Measurements from ENCODE around the gene SLMAP.
A peak's percentile ranks its signal among the peaks of the same experiment; 100 is the strongest.

Gene SLMAP

DNA sequence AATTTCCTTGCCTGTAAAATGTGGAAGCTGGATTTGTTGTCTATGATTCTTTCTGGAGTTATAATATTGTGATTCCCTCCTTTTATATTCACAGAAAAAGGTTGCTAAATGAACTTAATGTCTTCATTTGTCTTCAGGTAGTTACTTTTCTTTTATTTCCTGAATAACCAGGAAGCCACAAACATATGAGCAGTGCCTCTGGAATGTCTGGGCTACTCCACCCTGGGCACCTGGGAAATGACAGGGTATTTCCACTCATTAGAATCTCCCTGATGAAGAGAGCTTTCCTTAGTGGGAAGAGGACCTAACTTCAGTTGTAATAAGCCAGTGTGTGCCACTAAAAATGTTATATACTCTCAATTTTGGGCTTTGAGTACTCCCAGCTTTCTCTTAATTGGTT, 3.8 kb upstream of the SLMAP start:
- no peak for DNase-seq

DNA sequence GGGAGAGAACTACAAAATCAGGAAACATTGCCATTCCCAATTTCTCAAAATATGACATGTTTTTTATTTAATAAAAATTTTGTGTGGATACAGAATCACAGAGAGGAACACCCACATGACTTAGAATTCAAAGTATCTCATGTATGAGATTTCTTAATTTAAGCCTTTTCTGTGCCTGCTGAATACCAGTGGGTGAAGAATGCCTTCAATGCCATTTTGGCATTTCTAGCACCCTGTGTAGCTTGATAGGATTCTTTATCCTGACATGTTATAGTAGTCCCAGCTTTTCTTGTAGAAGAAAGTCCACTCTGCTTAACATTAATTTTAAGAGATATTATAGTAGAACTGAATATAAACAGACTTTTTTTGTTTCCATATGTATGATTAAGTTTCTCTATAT, 3.1 kb upstream of the SLMAP start:
- DNase-seq: no peak

DNA sequence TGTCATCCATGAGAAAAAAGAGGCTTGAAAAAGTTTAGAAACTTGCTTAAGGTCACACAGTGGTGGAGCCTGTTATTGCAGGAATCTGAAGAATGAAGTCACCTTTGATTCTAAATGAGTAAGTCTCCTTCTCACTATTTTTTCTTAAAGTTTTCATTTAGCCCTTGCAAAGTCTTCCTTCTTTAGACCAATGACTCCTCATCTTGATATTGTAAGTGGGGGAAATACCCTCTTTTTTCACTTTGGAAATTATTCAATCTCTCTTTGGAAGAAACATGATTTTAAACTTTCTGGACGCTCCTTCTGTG, 787 bp upstream of the SLMAP start:
- no peak for DNase-seq

DNA sequence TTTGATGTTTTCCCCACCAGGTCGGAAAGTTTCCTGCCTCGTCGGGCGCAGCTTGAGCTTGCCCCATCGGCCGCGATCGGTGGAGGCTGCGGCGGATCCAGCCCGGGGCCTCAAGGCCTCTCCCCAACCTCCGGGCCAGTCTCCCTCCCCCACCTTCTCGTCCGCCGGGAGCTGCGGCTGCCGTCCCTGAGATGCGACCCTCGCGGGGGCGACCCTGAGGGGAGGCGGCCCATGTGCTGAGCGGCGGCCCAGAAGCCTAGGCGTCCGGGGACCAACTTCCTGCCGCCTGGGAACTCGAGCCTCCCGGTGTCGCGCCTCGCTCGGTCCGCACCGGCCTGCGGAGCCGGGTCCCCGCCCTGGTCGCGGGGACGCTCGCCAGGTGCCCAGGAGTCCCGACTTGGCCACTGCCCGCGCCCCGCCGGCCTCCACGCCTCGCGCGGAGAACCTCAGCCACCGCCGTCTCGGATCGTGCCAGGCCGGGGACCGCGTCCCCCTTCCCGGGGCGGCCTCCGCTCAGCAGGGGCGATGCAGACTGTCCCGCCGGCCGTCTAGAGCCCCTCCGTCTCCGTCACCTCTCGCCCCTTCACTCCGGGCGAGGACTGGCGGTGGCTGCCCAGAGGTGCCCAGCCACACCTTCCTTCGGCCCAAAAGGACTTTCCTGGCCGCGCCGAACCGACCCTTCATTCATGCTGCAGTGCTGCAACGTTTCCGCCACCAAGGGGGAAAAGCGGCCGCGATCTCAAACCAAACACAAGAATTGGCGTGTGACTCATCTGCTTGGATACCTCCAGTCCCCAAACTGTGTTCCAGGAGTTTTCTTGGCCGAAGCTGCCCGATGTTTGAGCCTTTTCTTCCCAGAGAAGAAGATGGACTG, 656 bp downstream of the SLMAP start:
- peak; percentile 12 to 27 for DNase-seq

DNA sequence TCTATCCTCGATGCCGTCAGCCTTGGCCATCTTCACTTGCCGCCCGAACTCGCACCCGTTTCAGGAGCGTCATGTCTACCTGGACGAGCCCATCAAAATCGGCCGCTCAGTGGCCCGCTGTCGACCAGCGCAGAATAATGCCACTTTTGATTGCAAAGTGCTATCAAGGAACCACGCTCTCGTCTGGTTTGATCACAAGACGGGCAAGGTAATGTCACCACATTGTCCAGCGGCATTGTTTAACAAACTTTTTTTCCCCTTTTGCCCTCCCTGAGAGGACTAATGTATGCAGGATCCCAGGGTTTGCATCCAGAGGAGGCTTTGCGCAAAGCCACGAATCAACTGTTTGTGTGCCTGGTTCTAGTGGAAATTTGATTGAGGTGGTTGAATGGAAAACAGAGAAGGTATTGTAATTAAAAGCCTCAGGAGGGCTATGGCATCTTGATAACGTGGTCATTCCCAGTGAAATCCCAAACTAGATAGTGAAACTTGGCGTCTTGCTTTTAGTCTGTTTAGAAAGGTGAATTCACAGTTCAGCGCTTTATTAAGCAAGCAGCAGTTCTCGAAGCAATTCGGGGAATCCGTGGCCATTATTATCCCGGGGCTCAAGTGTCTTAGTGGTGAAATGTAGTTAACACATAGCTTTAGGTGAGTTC, 1.7 kb downstream of the SLMAP start:
- no peak for DNase-seq

DNA sequence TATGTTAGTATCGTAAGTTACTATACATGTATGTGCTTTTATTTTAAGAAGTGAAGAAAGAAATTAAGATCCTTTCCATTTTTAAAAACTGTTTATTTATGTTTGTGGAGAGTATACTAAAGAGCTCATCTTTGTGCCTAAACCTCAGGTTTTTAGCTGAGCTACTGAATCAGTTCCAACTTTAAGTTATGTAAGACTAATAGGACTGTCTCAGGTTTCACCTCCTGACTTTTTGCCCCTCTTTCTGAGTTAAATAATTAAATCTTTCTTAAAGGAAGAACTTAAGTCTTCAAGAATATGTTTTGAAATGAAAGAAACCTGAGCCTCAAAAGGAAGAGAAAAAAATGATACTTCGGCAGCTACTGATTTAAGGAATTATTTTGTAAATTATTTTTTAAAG, 2.6 kb downstream of the SLMAP start:
- DNase-seq: no peak

DNA sequence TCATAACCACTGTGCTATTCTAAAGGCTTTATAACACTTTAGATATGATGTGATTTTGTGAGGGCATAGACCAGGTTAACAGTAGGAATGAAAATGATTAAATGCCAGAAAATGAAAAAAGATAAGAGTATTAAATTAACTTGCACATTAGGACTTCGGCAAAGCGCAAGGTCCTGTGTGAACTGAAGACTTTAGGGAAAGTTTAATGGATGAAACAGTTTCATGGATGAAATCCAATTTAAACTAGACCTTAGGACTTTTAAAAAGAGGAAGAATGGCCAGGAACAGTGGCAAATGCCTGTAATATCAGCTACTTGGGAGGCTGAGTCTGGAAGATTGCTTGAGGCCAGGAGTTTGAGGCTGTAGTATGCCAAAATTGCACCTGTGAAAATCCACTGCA, 8.7 kb downstream of the SLMAP start:
- no peak for DNase-seq

DNA sequence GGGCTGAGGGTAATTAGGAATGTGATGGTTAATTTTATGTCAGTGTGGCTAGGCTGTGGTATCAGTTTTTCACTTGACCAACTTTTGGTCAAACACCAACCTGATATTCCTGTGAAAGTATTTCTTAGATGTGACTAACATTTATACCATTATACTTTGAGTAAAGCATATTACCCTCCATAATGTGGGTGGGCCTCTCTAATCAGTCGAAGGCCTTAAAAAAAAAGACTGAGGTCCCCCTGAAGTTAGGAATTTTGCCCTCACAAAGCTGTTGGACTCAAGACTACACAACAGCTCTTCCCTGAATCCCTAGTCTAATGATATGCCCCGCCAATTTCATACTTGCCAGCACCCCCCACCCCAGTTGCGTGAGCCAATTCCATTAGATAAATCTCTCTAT, 12.5 kb downstream of the SLMAP start:
- DNase-seq: no peak

DNA sequence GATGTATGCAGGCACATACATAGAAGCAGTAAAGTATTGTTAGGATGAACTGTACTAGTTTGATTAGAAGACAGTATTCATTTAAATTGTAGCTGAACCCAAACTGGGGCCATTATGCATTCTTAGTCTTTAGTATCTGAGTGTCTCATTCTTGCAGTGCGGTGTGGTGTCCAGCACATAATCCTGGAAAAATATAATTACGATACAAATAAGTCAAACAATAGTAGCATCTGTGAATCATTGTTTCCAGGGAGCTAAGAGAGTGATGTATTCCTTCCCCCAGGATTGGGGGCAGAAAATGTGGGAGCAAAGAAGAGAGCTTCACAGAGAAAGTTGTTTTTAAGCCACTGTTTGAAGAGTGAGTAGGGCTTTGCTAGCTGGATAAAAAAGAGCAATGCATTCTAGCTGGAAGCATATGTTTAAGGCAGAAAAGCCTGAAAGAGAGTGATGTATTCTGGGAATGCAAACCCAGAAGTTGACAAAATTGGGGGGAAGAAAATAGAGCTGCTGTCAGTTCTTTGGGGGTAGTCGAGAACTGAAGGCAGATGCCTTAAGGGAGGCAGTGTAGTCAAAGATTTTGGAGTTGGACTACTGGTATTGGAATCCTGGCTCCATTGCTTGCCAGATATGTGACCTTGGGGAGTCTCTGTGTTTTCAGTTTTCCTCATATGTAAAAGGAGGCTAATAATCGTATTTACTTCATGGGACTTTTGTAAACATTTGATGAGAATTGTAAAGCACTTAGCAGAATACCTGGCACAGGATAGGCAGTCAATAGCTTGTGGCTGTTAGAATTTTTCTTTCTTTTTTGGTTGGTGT, 14.1 kb downstream of the SLMAP start:
- DNase-seq: no peak

DNA sequence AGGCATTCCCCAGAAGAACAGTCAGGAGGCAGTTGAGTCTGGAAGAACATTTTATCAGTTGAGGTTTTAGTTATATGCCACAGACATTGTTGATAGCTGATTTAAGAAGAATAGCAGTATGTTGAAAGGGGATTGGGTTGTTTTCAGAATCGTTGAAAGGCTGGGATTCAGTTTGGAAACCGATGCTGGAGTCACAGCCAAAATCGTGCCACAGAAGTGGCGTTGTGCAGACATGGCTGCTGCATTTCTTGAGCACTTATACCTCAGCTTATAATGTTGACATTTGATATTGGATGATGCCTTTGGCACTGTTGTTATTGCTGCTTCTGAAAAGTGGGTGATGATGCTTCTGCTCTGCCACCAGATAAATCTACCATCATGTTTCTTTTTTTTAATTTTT, 16.1 kb downstream of the SLMAP start:
- DNase-seq: no peak

DNA sequence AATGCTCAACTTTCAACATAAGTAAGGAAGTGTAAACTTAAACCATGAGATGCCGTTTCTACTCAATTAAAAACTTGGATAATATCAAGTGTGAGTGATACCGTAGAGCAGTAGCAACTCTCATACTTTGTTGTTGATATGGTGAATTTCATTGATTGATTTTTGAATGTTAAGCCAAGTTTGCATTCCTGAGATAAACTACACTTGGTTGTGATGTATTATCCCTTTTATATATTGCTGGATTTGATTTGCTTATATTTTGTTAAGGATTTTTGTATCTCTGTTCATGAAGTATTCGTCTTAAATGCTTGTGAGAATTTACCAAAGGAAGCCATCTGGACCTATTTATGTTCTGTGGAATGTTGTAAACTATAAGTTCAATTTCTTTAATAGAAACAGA, 21.7 kb downstream of the SLMAP start:
- no peak for DNase-seq

DNA sequence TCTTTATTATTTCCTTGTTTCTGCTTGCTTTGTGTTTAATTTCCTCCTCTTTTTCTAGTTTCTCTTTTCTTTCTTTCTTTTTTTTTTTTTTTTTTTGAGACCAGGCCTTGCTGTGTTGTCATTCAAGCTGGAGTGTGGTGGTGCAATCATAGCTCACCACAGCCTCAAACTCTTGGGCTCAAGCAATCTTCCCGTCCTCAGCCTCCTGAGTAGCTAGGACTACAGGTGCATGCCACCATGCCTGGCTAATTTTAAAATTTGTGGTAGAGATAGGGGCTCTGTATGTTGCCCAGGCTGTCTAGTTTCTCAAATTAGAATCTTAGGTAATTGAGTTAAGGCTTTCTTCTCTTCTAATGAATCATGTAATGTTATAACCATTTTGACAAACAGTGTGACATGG, 22.4 kb downstream of the SLMAP start:
- DNase-seq: no peak

DNA sequence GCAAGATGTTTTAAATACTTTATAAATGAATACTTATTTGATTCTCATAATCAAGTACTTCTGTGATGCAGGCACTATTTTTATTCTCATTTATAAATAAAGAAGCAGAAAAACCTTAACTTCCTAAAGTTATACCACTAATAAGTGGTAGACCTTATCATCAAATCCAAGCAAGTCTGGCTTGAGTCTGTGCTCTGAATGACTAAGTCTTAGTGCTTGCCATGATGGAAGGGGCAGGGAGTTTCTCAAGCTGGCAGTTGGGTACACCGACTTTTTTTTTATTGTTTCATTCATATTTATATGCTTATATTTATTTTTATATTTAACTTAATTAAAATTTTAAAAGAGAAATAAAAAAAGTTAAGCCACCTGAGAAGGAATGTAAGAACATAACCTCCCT, 23.6 kb downstream of the SLMAP start:
- DNase-seq: no peak

DNA sequence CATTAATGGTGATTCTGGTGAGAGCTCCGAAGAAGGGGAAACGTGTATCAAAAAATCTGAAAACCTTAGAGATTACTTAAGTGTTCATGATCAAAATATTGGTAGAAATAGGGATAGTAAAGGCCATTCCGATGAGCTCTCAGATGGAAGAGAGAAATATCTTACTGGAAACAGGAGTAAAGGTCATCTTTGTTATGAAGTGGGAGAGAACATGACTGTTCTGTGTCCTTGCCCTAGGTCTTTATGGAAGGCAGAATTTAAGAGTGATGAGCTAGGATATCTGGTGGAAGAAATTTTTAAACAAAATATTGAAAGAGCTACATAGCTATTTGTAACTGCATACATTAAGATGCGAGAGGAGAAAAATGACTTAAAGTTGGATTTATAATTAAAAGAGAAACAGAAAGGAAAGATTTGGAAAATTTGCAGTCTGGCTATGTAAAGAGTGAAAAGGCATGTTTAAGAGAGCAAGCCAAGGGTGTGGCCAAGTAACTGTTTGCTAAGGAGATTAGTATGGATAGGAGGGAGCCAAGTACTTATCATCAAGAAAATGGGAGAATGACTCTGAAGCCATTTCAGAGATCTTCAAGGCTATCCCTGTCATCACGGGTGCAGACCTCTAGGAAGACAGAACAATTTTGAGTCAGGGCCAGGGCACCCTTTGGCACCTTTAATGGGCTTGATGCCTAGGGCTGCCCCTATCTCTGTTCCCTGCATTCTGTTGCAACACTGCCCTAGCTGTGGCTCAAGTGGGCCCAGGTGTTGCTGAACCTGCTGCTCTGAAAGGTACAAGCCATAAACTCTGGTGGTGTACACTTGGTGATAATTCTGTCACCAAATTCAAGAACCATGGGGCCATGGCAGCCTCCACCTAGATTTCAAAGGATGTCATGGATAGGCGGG, 27.3 kb downstream of the SLMAP start:
- DNase-seq: no peak

DNA sequence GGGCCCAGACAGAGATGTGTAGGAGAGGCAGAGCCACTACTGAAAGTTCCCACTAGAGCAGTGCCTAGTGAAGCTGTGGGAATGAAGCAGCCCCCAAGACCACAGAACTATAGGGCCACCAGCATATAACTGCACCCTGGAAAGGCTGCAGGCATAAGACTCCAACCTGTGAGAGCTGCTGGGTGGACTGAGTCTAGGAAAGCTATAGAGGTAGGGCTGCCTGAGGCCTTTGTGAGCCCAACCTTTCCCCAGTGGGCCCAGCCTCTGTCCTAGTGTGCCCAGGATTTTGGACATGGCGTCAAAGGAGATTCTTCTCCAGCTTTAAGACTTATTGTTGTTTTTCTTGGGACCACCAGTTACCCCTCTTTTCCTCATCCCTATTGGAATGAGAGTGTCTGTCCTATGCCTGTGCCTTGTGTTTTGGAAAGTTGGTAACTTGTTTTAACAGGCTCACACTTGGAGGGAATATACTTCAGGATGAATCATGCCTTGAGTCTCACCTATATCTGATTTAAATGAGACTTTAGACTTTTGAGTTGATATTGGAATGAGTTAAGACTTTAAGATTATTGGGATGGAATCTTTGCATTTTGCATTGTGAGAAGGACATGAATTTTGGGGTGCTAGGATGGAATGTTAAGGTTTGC, 28.1 kb downstream of the SLMAP start:
- no peak for DNase-seq

DNA sequence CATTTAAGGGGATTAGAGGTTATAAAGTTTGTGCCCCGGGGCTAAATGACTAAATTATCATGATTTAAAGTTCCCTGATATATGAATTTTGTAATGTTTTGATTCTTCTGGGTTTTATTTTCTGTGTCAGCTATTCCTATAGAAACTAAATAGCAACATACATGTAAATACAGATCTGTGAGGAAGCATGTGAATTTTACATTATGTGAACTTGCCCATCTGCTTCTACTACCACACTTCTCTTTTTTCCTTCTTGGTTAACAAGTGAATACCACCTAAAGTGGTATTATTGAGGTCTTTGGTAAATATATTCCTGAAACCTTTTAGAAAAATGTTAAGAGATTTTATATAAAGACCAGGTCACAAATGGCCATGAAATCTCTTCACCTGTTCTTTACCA, 29.3 kb downstream of the SLMAP start:
- no peak for DNase-seq

DNA sequence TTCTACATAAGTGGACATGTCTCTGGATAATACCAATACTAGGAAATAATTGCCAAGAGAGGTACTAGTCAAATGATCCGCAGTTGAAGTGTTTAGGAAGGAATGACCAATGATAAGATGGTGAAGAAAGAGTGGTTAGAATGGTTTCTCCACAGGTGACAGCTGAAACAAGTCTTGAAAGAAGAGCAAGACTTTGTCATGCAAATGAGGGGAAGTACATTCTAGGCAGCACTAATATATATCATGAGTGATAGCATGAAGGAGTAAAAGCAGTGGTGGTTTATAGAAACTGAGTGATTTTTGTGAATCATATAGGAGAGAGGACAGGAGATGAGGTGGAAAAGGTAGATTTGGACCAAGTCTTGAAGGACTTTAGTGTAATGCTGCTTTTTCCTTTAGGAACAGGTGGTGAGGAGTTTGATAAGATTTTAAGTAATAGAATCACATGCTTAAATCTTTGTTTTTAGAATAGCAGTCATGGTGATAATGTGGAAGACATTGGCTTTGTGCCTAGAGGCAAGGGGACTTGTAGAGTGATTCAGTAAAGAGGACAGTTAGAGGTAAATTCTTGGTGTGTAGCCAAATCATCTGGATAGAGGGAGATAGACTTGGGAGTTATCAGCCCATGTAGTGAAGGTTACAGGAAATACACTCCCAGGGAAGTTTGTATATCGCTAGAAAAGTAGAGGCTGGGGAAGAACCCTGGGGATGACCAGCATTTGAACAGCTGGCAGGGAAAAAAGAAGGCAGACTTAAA, 31.9 kb downstream of the SLMAP start:
- no peak for DNase-seq

DNA sequence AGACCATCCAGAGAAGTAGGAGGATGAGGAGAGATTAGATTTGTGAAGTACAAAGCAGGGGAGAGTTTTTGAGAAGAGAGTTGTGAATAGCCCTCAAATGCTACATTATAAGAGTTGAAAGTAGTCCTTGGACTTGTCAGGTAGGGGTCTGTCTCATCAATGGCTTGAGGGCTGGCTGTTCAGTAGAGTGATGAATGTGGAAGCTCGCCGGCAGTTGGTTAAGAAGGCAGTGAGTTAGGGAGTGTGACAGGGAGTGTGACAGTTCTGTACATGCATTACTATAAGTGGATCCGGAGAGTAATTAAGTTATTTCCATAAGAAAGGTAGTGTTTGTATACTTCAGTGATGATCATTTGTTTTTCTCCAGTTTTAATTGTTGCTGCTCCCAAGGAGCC, 32.5 kb downstream of the SLMAP start:
- DNase-seq: no peak

DNA sequence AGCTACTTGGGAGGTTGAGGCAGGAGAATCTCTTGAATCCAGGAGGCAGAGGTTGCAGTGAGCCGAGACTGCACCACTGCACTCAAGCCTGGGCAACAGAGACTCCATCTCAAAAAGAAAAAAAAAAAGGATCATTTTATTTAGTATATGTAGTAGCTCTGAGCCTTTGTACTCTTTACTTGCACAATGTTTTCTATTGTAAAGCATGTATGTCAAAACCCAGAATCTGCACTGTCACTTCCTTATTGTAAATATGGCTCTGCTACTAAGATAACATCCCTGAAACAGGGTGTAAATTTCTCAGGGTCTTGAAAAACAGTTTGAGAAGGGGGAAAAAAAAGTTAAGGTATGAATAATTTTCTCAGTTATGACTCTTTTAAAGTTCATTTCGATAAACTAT, 35.1 kb downstream of the SLMAP start:
- no peak for DNase-seq

DNA sequence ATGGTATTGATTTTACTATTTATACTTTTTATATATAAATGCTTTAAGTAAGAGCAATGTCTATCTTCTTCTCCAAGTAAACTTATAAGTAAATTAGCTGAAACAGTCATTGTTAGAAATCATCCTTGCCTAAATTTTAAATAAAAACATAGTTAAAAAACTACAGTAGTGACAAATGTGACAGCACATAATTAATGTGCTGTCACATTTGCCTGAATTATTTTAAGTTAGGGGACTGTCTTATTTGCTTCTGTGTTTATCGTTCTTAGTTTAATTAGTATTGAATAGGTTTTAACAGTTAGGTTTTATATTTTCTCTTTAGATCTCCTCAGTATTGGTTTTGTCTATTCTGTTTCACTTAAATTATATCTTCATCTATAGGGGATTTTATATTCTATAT, 36.1 kb downstream of the SLMAP start:
- DNase-seq: no peak

DNA sequence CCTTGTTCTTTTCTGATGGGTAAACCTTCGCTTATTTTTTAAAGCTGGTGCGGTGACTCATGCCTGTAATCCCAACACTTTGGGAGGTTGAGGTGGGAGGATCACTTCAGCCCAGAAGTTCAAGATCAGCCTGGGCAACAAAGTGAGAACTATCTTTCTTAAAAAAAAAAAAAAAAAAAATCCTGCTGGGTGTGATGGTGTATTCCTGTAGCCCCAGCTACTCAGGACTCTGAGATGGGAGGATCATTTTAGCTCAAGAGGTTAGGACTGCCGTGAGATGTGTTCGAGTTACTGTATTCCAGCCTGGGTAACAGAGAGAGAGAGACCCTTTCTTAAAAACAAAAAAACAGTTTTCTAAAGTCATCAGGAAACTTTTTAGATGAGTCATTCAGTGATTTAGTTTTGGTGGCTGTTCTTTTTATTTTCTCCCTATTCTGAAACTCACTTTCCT, 37.7 kb downstream of the SLMAP start:
- DNase-seq: no peak

DNA sequence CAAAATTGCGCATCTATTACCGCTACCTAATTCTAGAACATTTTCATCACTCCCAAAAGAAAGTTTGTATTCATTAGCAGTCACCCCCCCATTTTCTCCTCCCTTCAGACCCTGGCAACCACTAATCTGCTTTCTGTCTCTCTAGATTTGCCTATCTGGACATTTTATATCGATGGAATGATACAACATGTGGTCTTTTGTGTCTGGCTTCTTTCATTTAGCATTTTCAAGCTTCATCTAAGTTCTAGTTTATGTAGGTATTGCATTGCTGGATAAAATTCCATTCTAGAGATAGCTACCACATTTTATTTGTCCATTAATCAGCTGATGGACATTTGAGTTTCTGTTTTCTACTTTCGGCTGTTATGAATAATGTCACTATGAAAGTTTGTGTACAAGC, 38.4 kb downstream of the SLMAP start:
- DNase-seq: no peak

Measured in stimulated activated CD4-positive, alpha-beta T cell treated with anti-CD3 and anti-CD28 coated beads, Interleukin-4, amount 100 ng/mL, for 4 hours (primary cell).